Natural killer cell (primary cell): ENCODE data around the gene NRARP. TPM values are rescaled to one million over a fixed set of nuclear protein-coding genes. Genes with fewer than 3 reads are reported as not detected.

ENCODE experiments used
- ATAC-seq, 3 donors: fragments of 150-1000 bp in 2 of 3; fragments of 200-7000 bp in 1 of 3; cut with Tn5 transposase; 1 replicate in 1 of 3; 2 replicates in 2 of 3; pipeline ENCODE4 v1.10.0; 2021; ENCODE audit warnings: mild to moderate bottlenecking in 2 of 3, moderate library complexity in 2 of 3
- DNase-seq, 2 donors: peaks; one replicate each; pipeline versions ENCODE4 v3.0.0 to v3.0.0-alpha.2; 2013 to 2021; ENCODE audit warnings: mixed read lengths in 1 of 2
- H3K27ac ChIP-seq: one replicate; pipeline ENCODE4 v1.5.1; 2013; ENCODE audit warnings: mild to moderate bottlenecking, low read length
- H3K27me3 ChIP-seq: one replicate; pipeline ENCODE4 v1.6.1; 2013; ENCODE audit warnings: low read length; ENCODE audit not compliant: control insufficient read depth, insufficient read depth
- H3K36me3 ChIP-seq: one replicate; pipeline ENCODE4 v1.6.1; 2013; ENCODE audit warnings: low read length; ENCODE audit not compliant: control insufficient read depth, insufficient read depth
- H3K4me1 ChIP-seq: one replicate; pipeline ENCODE4 v1.6.1; 2013; ENCODE audit warnings: low read length; ENCODE audit not compliant: control insufficient read depth, insufficient read depth
- H3K4me3 ChIP-seq: one replicate; pipeline ENCODE4 v1.5.1; 2013; ENCODE audit warnings: low read length
- H3K9me3 ChIP-seq: one replicate; pipeline ENCODE4 v1.6.1; 2013; ENCODE audit warnings: low read length; ENCODE audit not compliant: control insufficient read depth, insufficient read depth
- H3K27ac Mint-ChIP-seq, 2 donors: one replicate each; pipeline ENCODE4 v1.8.0; 2022; ENCODE audit warnings: mild to moderate bottlenecking in 2 of 2, mixed read lengths in 2 of 2, moderate library complexity in 1 of 2
- H3K27me3 Mint-ChIP-seq, 2 donors: one replicate each; pipeline ENCODE4 v1.8.0; 2022; ENCODE audit warnings: low read depth in 2 of 2, mixed read lengths in 2 of 2
- H3K36me3 Mint-ChIP-seq: one replicate; pipeline ENCODE4 v1.8.0; 2022; ENCODE audit warnings: mixed read lengths
- H3K4me1 Mint-ChIP-seq, 2 donors: one replicate each; pipeline ENCODE4 v1.8.0; 2022; ENCODE audit warnings: mixed read lengths in 2 of 2
- H3K4me3 Mint-ChIP-seq: one replicate; pipeline ENCODE4 v1.8.0; 2022; ENCODE audit warnings: mild to moderate bottlenecking, moderate library complexity, mixed read lengths
- H3K9me3 Mint-ChIP-seq, 2 donors: one replicate each; pipeline ENCODE4 v1.8.0; 2022; ENCODE audit warnings: mixed read lengths in 2 of 2
- whole genome bisulfite sequencing: methylation state at CpG from one replicate; pipeline ENCODE4 v1.1.7; 2013; ENCODE audit warnings: missing lambda C conversion rate; ENCODE audit not compliant: insufficient coverage; 5-methylcytosine and 5-hydroxymethylcytosine counted together
- intact Hi-C: fragments of 100-400 bp; cut with micrococcal nuclease; formaldehyde crosslinking; loops from one replicate; pipeline ENCODE4 v1.14.2; 2022
- total RNA-seq, 4 donors: library from RNA; stranded (reverse); fragments of 120-200 nt in 1 of 4; gene quantifications; one replicate each; pipeline versions ENCODE4 v1.2.3 to v1.2.4, GENCODE V29; 2013 to 2022
- TF ChIP-seq, protein P1 (sequence below): fragments of 200-600 bp; IDR thresholded peaks from one replicate; pipeline ENCODE4 v1.8.0; 2022; ENCODE audit warnings: antibody characterized with exemption

NRARP gene
- total RNA-seq, 3 donors from 2014 or later (not counting 1 experiment from before 2014, with no cell fraction given), result 0.88 to 2.3 (median 1.2) TPM

DNA sequence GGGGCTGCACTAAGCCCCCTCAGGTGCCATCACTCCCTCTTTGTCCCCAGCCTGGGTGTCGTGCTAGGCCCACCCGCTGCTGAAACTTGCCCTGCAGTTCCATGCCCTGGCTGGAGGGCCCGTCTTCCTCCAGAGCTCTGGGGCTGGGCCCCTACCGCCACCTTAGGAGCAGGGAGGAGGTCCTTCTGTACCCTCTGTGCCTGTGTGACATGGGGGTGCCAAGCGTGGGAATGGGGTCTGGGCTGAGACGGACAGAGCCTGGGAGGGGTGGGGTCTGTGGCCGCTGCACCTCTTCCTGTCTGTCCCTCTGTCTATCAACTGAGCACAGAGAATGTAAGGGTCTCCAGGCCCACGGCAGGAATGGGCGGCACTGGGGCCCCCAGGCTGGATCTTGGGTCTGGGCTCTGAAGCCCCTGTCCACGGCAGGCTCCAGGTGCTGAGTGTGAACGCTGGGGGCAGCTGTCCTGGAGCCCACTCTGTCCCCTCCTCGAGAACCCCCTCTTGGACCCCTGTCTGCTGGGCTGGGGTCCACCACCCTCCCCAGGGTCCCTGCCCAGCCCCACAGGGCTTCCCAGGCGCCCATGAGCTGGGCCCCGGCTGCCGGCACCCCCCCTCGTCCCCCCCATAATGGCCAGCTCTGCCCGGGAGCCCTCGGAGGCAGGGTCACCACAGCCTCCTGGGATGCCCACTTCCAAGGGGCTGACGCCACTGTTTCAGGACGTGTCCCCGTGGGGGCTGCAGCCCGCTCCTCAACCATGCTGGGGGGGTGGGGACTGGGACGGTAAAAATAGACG lies 15.8 kb upstream of the NRARP start:
- peaks cover 5% of the 10 kb centered on the region for H3K27me3 ChIP-seq
- no peak for ATAC-seq
- Mint-ChIP-seq H3K27me3 (no peaks in the 10 kb centered on the region), H3K4me3 (no peak overlapping the region), H3K9me3 (no peaks in the 10 kb centered on the region), H3K4me1 (peaks cover 5 to 16% of the 10 kb centered on the region in 2 donors), H3K36me3 (no peaks in the 10 kb centered on the region), H3K27ac (no peak overlapping the region)
- intact Hi-C loops, result no loop called here
- TF ChIP-seq, protein P1, sequence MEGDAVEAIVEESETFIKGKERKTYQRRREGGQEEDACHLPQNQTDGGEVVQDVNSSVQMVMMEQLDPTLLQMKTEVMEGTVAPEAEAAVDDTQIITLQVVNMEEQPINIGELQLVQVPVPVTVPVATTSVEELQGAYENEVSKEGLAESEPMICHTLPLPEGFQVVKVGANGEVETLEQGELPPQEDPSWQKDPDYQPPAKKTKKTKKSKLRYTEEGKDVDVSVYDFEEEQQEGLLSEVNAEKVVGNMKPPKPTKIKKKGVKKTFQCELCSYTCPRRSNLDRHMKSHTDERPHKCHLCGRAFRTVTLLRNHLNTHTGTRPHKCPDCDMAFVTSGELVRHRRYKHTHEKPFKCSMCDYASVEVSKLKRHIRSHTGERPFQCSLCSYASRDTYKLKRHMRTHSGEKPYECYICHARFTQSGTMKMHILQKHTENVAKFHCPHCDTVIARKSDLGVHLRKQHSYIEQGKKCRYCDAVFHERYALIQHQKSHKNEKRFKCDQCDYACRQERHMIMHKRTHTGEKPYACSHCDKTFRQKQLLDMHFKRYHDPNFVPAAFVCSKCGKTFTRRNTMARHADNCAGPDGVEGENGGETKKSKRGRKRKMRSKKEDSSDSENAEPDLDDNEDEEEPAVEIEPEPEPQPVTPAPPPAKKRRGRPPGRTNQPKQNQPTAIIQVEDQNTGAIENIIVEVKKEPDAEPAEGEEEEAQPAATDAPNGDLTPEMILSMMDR, result no peak
- H3K36me3 ChIP-seq, result no peaks in the 10 kb centered on the region
- no peak overlapping the region for H3K4me3 ChIP-seq
- WGBS, result 90% methylated on average over 24 of the region's 24 CpGs
- no peak for DNase-seq
- H3K4me1 ChIP-seq, result peaks cover 34% of the 10 kb centered on the region
- H3K27ac ChIP-seq, result no peak overlapping the region
- H3K9me3 ChIP-seq, result no peaks in the 10 kb centered on the region

DNA sequence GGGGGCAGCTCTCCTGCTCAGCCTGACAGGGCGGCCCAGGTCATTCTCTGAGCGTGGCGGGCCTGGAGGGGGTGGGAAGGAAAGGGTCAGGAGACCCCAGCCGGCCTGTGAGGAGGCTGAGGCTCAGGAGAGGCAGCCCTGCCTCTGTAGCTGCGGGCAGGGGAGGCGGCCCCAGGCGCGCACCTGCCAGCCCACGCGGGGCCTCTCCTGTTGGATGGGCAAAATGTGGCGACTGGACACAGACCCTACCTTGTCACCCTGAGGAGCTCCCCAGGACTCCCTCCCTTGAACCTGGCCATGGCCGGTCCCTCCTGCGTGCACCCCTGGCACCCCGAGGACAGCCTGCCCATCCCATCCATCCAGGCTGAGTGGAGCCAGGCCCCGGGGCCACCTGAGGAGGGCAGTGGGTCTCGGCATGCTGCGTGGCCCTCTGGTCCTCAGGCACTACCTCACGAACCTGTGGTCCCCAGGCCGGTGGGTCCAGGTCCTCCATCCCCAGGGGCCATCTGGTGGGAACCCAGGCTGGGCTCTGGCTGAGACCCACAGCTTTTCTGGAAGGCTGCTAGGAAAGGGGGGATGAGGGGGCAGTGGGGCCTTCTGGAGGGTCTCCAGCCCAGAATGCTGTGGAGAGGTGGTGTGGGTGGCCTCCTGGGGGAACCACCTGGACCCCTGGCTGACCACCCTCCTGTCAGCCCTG lies 15.1 kb upstream of the NRARP start:
- H3K4me3 Mint-ChIP-seq, result no peak overlapping the region
- no peaks in the 10 kb centered on the region for H3K27me3 Mint-ChIP-seq
- no peak overlapping the region for H3K4me3 ChIP-seq
- ATAC-seq (no peak), DNase-seq (no peak)
- H3K27me3 ChIP-seq, result peaks cover 5% of the 10 kb centered on the region
- H3K27ac ChIP-seq, result no peak overlapping the region
- H3K9me3 ChIP-seq, result no peaks in the 10 kb centered on the region
- no peaks in the 10 kb centered on the region for H3K36me3 ChIP-seq
- intact Hi-C loops, result no loop called here
- H3K4me1 ChIP-seq, result peaks cover 34% of the 10 kb centered on the region
- no peaks in the 10 kb centered on the region for H3K36me3 Mint-ChIP-seq
- H3K4me1 Mint-ChIP-seq, result peaks cover 5 to 16% of the 10 kb centered on the region in 2 donors
- peak overlapping the region in 1 of 2 donors; percentile 49 for H3K27ac Mint-ChIP-seq
- WGBS, result 95% methylated on average over 19 of the region's 19 CpGs
- TF ChIP-seq, protein P1, result no peak
- no peaks in the 10 kb centered on the region for H3K9me3 Mint-ChIP-seq

DNA sequence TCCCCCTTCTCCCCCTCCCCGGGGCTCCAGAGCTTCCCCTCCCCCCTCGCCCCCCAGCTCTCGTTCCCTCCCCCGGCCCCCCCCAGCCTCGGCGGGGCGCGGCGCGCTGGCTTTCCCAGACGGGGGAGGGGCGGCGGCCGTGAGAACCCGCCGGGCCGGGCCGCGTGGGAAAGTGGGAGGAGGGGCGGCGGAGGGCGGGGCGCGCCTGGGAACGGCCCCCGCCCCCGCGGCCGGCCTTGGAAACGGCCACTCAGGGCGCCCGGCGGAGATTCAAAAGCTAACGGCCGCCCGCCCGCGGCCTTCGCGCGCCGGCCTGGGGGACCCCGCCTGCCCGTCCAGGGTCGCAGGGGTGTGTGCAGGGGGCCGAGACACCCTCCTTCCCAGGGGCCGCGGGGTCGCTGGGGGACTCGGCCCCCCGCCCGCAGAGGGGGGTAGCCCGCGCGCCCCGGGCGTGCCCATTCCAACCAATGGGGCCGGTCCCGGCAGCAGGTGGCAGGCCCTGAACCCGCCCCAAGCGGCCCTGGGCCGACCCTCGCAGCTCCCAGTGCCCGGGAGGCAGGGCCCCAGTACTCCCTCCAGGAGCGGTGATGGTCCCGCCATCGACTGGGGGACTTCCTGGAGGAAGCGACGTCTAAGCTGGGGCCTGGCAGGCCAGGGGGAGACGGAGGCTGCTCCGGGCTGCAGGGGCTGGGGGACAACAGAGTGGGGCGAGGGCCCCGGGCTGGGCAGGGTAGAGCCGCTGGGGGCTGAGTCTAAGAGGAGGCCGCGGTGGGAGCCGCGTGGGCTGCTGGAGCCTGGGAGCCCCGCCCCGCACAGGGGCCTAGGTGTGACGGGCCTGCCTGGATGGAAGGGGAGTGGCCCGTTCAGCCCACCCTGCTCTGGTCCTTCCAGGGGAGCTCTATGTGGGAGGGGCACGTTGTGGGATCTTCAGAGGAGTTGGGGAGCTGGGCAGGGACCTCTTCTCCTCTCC lies 14.2 kb upstream of the NRARP start:
- H3K4me1 ChIP-seq, result peaks cover 31% of the 10 kb centered on the region
- no peaks in the 10 kb centered on the region for H3K9me3 ChIP-seq
- Mint-ChIP-seq H3K27me3 (no peaks in the 10 kb centered on the region), H3K4me3 (peak overlapping the region; percentile 57), H3K27ac (peak overlapping the region in 1 of 2 donors; percentile 49), H3K36me3 (no peaks in the 10 kb centered on the region), H3K4me1 (peaks cover 5 to 16% of the 10 kb centered on the region in 2 donors), H3K9me3 (no peaks in the 10 kb centered on the region)
- DNase-seq, result peak in 1 of 2 donors; percentile 22
- TF ChIP-seq, protein P1, result no peak
- no peak overlapping the region for H3K4me3 ChIP-seq
- intact Hi-C loops, result no loop called here
- H3K36me3 ChIP-seq, result no peaks in the 10 kb centered on the region
- peak in 2 of 3 donors; percentile 46 to 55 for ATAC-seq
- peaks cover 5% of the 10 kb centered on the region for H3K27me3 ChIP-seq
- WGBS, result 6% methylated on average over 72 of the region's 83 CpGs
- no peak overlapping the region for H3K27ac ChIP-seq
